Amniotic epithelial cell (primary cell): Measurements from ENCODE around the gene SOX3.

ENCODE experiments used
- DNase-seq: peaks from one replicate; pipeline ENCODE4 v3.0.0-alpha.2; 2010; ENCODE audit warnings: low read depth

Gene SOX3

GRCh38 chrX:140504371-140505324, at the start of gene SOX3:
SOX3 (minus strand) TSS chrX:140505069; CDS start chrX:140505060, 9 bp downstream.
- DNase-seq, result no peak

DNA sequence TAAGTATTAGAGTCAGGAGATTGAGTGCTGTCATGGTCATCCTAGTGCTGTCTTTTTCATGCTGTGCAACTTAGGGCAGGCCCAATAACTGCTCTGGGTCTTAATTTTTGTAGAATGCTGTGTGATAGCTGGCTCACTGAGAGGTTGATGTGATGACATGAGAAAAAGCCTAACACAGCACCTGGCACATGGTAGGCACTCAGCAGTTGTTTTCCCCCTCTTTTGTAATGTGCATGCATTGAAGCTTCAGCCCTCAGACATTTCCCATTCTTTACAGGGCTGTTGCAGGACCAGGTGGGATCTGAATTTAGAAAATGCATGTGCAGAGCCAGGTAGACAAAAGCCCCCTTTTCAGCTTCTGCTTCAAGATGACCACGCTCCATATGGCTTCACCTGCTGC, 44.1 kb upstream of the SOX3 start:
- DNase-seq, result no peak

GRCh38 chrX:140526171-140526570, 21.3 kb upstream of the SOX3 start:
- DNase-seq, result no peak

GRCh38 chrX:140525448-140525847, 20.6 kb upstream of the SOX3 start:
- DNase-seq, result peak; percentile 29

DNA sequence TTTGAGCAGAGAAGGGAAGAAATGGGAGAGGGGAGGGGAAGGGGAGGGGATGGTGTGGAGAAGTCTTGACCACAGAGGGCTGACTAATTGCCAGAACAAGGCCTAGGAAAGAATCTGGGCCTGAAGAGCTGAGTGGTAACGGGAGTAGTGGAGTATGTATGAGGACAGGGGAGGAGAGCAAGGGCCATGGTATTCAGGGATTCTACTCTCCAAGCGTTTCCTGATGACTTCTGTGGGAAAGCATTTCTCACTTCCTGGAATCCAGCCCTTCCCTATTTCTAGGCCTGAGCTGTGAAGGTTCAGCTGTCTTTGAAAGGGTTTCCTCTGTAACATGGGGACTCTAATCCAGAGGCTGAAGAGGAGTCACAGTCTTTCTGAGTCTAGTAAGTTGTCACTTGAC, 19.7 kb upstream of the SOX3 start:
- no peak for DNase-seq

- no peak for DNase-seq
These were observed 16.5 kb upstream of the SOX3 start for GRCh38 chrX:140521393-140521792.

DNA sequence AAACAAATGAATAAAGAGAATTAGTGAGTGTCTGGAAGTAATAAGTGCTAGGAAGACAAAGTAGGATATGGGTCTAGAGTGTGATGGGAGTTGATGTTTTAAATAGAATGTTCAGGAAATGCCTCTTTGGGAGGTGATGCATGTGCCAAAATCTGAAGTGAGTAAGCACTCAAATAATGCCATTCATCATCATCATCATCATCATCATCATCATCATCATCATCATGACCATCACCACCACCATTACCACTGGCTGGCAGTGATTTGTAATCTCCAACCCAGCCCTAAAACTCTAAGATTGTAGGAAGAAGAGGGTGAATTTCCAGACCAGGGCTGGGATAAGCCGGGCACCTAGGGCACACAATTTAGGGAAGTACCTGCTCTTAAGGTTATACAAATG, 9.7 kb upstream of the SOX3 start:
- no peak for DNase-seq

- no peak for DNase-seq
These were observed 6.0 kb upstream of the SOX3 start for GRCh38 chrX:140510895-140511295.

- no peak for DNase-seq
These were observed 5.4 kb upstream of the SOX3 start for GRCh38 chrX:140510306-140510676.

DNA sequence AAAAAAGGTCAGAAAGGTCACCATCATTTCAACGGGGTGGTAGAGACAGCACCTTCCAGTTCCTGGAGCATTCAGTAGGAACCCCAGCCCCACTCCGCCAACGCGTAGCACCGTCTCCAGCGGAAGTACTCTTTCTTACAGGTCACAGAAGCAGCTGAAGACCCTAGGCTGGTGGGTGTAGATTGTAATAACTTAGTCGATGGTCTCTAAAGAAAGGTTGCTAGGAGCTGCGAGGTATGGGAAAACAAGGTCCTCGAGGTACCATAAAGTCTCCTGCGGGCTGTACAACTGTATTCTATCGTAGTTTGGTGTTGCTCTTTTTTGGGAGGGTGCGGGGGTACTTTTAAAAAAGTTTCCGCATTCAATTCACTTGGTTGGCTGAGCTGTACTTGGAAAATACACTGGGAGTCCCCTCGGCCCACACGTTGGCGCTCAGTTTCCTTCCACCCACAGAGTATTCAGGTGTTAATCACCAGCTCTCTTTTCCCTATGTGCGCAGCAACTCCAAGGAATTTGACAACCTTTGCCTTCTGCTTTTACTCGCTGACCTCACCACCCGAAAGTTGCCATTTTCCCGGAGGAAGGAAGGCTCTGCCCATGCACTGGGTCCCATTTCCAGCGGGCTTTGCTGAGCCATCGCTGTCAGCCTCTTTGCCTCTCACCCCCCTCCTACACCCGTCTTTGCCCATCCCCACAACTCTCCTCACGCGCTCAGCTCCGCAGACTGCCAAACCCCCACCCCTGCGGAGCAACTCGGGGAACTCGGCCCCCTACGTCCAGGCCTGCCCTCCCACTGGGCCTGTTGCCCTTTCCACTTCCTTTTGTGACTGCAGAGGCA, 4.8 kb upstream of the SOX3 start:
- DNase-seq, result no peak

DNA sequence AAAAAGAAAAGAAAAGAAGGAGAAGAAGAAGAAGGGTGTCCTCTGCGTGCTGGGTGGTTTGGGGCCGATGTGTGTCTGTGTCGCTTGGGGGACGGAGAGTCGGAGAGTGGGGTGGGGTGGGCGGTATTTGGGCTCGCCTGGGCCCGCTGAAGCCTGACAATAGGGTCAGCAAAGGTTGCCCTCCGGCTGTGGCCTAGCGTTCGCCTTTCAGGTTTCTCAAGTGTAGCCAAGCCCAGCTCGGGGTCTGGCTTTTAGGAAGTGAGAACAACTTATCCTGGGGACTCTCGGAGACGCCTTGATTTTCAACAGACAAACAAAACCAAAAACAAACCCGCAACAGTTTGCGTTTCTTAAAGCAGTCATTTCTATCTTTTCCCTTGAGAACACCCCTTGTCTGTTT, 4.1 kb upstream of the SOX3 start:
- no peak for DNase-seq

DNA sequence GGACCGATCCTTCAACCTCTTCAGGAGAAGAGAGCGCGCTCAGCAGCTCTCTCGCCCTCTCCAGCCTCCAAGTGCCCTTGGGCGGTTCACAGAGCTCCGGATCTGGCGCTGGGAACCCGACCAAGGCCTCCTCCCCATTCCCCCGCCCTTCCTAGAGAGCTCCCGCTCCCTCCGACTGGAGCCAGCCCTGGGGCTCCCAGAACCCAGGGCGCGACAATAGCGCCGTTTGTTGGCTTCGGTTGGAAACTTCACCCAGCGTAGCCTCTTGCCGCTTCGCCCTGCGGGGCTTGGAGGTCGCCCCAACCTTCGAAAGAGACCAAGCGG, 3.1 kb upstream of the SOX3 start:
- no peak for DNase-seq

- DNase-seq, result no peak
These were observed 2.5 kb upstream of the SOX3 start for GRCh38 chrX:140507223-140507981.

GRCh38 chrX:140505421-140506337, 810 bp upstream of the SOX3 start:
- DNase-seq, result no peak

DNA sequence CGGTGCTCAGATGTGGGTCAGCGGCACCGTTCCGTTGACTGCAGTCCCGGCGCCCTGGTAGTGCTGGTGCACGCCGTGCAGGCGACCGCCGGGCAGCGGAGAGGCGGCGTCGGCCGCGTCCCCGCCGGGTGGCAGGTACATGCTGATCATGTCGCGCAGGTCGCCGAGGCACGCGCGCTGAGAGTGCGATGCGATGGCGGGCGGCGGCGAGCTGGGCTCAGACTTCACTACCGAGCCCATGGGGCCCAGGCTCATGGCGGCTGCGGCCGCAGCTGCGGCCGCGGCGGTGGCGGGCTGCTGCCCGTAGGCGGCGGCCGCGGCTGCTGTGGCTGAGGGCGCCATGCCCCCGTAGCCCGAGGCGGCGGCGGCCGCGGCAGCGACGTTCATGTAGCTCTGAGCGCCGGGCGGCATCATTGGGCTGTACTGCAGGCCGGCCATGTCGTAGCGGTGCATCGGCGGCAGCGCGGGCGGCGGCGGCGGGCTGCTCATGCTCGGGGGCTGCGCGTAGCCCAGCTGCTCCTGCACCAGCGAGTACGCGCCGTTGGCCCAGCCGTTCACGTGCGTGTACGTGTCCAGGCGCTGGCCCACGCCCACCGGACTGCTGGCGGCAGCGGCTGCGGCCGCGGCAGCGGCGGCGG, 1.0 kb downstream of the SOX3 start:
- DNase-seq, result no peak

- no peak for DNase-seq
These were observed 1.6 kb downstream of the SOX3 start for GRCh38 chrX:140503238-140503601.

DNA sequence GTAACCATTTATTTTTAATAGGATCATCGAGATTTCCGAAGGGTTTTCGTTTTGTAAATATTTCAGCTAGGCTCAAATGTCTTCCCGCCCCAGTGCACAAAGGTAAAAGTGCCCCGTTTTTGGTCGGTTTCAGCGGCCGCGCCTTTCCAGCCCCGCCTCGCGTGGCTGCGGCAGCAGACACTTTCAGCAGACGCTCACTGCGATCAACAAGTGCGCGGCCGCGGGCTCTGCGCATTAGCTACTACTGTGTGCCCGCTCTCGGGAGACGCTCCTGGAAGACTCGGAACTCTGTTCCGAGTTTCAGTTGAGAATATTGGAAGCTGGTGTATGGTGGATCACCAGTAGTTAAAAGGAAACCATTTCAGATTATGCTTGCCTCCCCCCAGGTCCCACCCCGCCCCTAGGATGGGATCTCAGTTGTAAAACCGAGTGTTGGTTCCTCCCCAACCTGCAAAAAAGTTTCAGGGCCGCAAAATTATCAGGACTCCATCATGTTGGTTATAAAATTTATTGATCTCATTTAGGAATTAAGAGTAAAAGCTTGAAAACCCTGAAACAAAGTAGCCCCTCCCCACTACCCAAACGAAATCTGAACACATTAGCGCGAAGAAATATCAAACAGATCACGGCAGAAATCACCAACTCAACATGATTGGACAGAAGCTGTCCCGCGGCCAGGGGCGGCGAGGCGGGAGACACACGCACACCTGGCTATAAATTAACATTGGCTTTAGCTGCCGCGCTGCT, 2.2 kb downstream of the SOX3 start:
- no peak for DNase-seq

GRCh38 chrX:140501940-140502468, 2.9 kb downstream of the SOX3 start:
- no peak for DNase-seq

- DNase-seq, result no peak
These were observed 3.5 kb downstream of the SOX3 start for GRCh38 chrX:140501321-140501720.

DNA sequence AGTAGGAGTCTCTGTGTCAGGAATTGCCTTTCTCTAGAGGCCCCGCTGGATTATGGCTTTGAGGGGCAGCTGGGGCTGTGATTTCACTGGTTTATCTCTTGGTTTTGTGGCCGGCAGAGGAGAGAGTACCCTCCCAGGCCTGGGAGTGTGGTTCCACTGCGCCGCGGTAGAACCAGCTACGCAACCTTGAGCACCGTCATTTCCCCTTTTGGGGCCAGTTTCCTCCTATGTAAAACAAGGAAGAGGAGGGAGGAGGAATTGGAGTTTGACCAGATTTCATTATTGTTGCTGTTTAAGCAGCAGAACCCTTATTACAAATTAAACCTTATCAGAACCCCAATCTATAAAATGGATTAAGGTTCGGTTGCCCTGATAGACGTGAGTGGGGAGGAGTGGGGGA, 4.4 kb downstream of the SOX3 start:
- no peak for DNase-seq
